Esophagus squamous epithelium (tissue), 4 donors: ENCODE results near the gene LRRN2.

ENCODE experiments used
- CTCF ChIP-seq, 6 experiments: fragments of 450-650 bp in 4 of 6; fragments of 200-600 bp in 2 of 6; sonication (generic) in 2 of 6; IDR thresholded peaks; one replicate each; pipeline ENCODE4 v1.5.1; 2016 to 2019; ENCODE audit warnings: antibody characterized with exemption in 6 of 6, mild to moderate bottlenecking in 4 of 6, moderate library complexity in 4 of 6
- POLR2A ChIP-seq, 4 donors: fragments of 450-650 bp; IDR thresholded peaks; one replicate each; pipeline ENCODE4 v1.6.1; 2017; ENCODE audit warnings: antibody characterized with exemption in 4 of 4, mild to moderate bottlenecking in 4 of 4, moderate library complexity in 3 of 4

DNA sequence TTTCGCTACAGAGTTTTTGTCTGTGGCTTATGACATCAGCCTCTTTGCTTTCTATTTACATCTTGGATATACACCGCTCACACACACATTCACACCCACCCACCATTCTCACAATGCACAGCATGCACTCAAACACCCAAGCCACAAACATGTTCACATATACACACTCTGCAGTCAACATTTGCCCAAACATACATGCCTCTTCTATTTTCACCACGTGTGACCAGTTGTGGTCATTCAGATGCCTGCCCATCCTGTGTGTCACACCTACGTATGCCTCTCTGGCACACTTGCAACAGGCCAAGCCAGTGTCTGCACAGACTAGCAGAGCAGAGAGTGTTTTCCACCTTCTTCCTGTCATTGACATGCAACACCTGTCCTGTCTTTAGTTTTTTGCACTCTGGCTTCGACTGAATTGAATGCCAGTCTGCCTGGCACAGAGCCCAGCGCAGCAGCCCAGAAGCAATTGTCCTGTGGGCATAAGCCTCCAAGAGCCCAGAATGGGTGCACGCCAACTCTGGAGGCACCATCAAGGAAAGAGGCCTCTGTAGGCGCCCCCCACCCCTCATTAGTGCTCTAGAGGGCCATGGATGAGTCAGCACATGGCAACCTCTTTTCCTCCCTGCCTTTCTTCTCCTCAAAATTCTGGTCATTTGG lies 37.7 kb upstream of the LRRN2 start:
- TF ChIP-seq POLR2A (IDR thresholded peaks at IDR 0.05): no peak
- no peak for TF ChIP-seq CTCF (IDR thresholded peaks at IDR 0.05)
